Lung (tissue), 12 donors: ENCODE data around the gene VKORC1. TPM values are rescaled to one million over a fixed set of nuclear protein-coding genes. Genes with fewer than 3 reads are reported as not detected.
"Not testable (repeated sequence)": the region's sequence is repeated elsewhere in the genome, so short reads cannot be mapped to it uniquely, and the experiment has no call there.

Source experiments
- ATAC-seq: fragments of 200-7000 bp; cut with Tn5 transposase; one replicate; pipeline ENCODE4 v1.9.1; 2020; ENCODE audit warnings: moderate number of reproducible peaks; ENCODE audit not compliant: insufficient read depth, low FRiP score
- DNase-seq, 3 donors: peaks; one replicate each; pipeline ENCODE4 v3.0.0-alpha.2; 2013 to 2017
- H3K27ac ChIP-seq, 2 donors: one replicate each; pipeline ENCODE4 v1.5.1; 2013; ENCODE audit warnings: mild to moderate bottlenecking in 2 of 2, moderate library complexity in 2 of 2, control low read depth in 1 of 2, inconsistent platforms in 1 of 2, low read depth in 1 of 2, low read length in 1 of 2
- H3K27me3 ChIP-seq, 3 donors: one replicate each; pipeline ENCODE4 v1.5.1; 2013; ENCODE audit warnings: low read length in 2 of 3; ENCODE audit not compliant: control insufficient read depth in 3 of 3, insufficient read depth in 3 of 3
- H3K36me3 ChIP-seq, 4 donors: one replicate each; pipeline ENCODE4 v1.5.1; 2013; ENCODE audit warnings: low read length in 4 of 4, mild to moderate bottlenecking in 1 of 4, moderate library complexity in 1 of 4; ENCODE audit not compliant: control insufficient read depth in 4 of 4, insufficient read depth in 4 of 4
- H3K4me1 ChIP-seq, 5 donors: one replicate each; pipeline ENCODE4 v1.5.1; 2013; ENCODE audit warnings: low read length in 5 of 5, mild to moderate bottlenecking in 2 of 5, moderate library complexity in 1 of 5; ENCODE audit not compliant: control insufficient read depth in 5 of 5, insufficient read depth in 5 of 5
- H3K4me3 ChIP-seq: one replicate; pipeline ENCODE4 v1.5.1; 2013; ENCODE audit warnings: mild to moderate bottlenecking, control low read depth, moderate library complexity
- H3K9ac ChIP-seq, 2 donors: one replicate each; pipeline ENCODE4 v1.5.1; 2013; ENCODE audit warnings: low read length in 2 of 2, control low read depth in 1 of 2; ENCODE audit not compliant: insufficient read depth in 1 of 2
- H3K9me3 ChIP-seq, 4 donors: one replicate each; pipeline ENCODE4 v1.5.1; 2013; ENCODE audit warnings: low read length in 3 of 4, mild to moderate bottlenecking in 1 of 4, moderate library complexity in 1 of 4; ENCODE audit not compliant: control insufficient read depth in 4 of 4, insufficient read depth in 3 of 4
- CTCF ChIP-seq: IDR thresholded peaks from 2 replicates; pipeline ENCODE4 v1.5.1; 2012; ENCODE audit warnings: mild to moderate bottlenecking; ENCODE audit errors: control extremely low read depth, extremely low read depth
- WGBS, 2 donors: extraction: QIAGEN DNeasy Blood & Tissue Kit; methylation state at CpG; one replicate each; pipeline ENCODE4 v1.1.7; 2013; 5-methylcytosine and 5-hydroxymethylcytosine counted together
- polyA plus RNA-seq, 2 donors: library from polyadenylated mRNA; stranded (reverse); fragments of 200-250 nt; gene quantifications; one replicate each; pipeline ENCODE4 v1.2.1, GENCODE V29; 2013
- total RNA-seq, 2 donors: library from RNA; depleted of rRNA in 1 of 2; stranded (reverse); fragments of >200 nt in 1 of 2; gene quantifications; one replicate each; pipeline ENCODE4 v1.2.1, GENCODE V29; 2014 to 2021
- donor health status: control.
- donor health status: control.
- donor health status: Bipolar disorder and iron deficiency.
- donor health status: healthy.
- donor health status: DM: yes; HTN: yes; CAD: no.

VKORC1 gene
- total and polyA plus RNA-seq, 4 donors: 49.4 to 118 (median 70.5) TPM

- no peaks in the 10 kb centered on the region for H3K9me3 ChIP-seq
- H3K4me3 ChIP-seq: peak overlapping the region; percentile 18
- ATAC-seq: peak; percentile 94
- peak; percentile 100 for DNase-seq
- H3K4me1 ChIP-seq: peaks cover 7 to 29% (median 18%) of the 10 kb centered on the region in 5 donors
- no peaks in the 10 kb centered on the region for H3K36me3 ChIP-seq
- peaks cover 0 to 13% (median 3%) of the 10 kb centered on the region in 3 donors for H3K27me3 ChIP-seq
- peak overlapping the region; percentile 75 to 93 for H3K27ac ChIP-seq
- 3 to 6% methylated on average over 84 to 89 of the region's 89 CpGs for WGBS, 2 donors
- TF ChIP-seq CTCF: peak; percentile 97
- H3K9ac ChIP-seq: peak overlapping the region in 1 of 2 donors; percentile 65
Measured at GRCh38 chr16:31142109-31143010, 47.8 kb upstream of the VKORC1 start.

- Histone ChIP-seq H3K36me3 (no peaks in the 10 kb centered on the region), H3K9ac (peak overlapping the region in 1 of 2 donors; percentile 65), H3K27me3 (peaks cover 0 to 9% (median 0%) of the 10 kb centered on the region in 3 donors), H3K4me1 (peaks cover 7 to 29% (median 18%) of the 10 kb centered on the region in 5 donors), H3K4me3 (no peak overlapping the region), H3K9me3 (no peaks in the 10 kb centered on the region), H3K27ac (peak overlapping the region; percentile 67 to 93)
- 35 to 42% methylated on average over 10 of the region's 10 CpGs for WGBS, 2 donors
- peak in 2 of 3 donors; percentile 75 to 82 for DNase-seq
- TF ChIP-seq CTCF: no peak
- ATAC-seq: no peak
Measured at GRCh38 chr16:31141489-31142108, 47.0 kb upstream of the VKORC1 start.

- H3K27ac ChIP-seq: peak overlapping the region; percentile 67 to 93
- ATAC-seq, H3K27me3 ChIP-seq, H3K4me3 ChIP-seq, H3K9me3 ChIP-seq, DNase-seq, H3K36me3 ChIP-seq: not testable (repeated sequence)
- peak overlapping the region in 1 of 2 donors; percentile 65 for H3K9ac ChIP-seq
- peaks cover 7 to 29% (median 20%) of the 10 kb centered on the region in 5 donors for H3K4me1 ChIP-seq
- WGBS, 2 donors: 89 to 93% methylated on average over 9 of the region's 9 CpGs
Measured at GRCh38 chr16:31141071-31141469, 46.5 kb upstream of the VKORC1 start.
